Measurements from ENCODE around the gene BAIAP3.

BAIAP3 gene

DNA sequence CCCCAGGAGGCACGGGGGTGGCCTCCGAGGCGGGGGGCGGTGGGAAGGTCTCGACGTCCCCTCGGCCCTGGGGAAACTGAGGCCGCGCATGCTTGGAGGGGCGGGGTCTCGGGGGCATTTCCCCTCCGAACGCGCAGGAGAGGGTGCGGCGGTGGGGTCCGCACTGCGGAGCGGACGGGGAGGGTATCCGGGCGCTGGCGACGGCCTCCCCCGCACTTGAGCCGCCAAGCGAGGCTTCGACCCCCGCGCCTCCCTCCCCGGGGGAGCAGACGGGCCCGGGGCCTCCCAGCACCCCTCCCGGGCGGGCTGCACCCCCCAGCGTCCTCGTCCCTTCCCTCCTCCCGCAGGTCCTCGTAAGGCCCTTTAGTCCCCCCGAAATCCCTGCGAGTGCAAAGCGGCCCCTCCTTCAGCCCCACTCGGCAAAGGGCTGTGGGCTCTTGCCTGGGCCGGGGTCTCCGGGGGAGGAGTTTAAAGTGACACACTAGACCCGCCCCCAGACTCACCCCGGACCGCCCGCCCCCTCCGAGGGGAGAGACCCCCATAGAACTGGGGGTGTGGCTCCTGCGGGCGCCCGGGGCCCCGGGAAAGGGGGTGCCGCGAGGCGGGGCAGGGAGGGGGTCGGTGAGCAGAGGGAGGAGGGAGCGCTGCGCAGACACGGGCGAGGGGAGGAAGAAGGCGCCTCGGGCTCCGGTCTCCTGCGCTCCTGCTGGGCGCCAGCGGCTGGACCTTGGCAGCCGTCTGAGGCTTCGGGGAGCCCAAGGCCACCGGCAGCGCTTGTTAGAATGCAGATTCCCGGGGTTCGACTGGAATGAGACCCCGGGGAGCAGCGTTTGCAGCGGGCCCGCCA lies 632 bp downstream of the BAIAP3 start:
- DNase-seq: no peak

DNA sequence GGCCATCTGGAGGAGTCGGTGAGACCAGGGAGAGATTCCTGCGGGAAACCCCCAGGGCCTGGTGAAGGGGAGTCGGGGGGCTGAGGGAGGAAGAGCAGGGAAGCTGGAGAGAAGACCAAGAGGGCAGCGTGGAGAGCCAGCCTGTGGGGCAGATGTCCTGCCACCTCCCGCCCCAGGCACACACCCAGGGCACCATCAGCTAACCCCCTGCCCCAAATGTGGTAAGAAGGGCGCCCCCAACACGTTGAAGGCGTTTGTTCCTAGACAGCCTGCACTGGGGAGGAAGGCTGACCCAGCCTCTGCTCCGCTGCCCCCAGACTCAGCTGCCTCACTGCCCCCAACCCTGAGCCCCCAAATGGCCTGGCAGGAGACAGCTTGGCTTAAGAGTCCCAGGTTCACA lies 1.3 kb downstream of the BAIAP3 start:
- no peak for DNase-seq

DNA sequence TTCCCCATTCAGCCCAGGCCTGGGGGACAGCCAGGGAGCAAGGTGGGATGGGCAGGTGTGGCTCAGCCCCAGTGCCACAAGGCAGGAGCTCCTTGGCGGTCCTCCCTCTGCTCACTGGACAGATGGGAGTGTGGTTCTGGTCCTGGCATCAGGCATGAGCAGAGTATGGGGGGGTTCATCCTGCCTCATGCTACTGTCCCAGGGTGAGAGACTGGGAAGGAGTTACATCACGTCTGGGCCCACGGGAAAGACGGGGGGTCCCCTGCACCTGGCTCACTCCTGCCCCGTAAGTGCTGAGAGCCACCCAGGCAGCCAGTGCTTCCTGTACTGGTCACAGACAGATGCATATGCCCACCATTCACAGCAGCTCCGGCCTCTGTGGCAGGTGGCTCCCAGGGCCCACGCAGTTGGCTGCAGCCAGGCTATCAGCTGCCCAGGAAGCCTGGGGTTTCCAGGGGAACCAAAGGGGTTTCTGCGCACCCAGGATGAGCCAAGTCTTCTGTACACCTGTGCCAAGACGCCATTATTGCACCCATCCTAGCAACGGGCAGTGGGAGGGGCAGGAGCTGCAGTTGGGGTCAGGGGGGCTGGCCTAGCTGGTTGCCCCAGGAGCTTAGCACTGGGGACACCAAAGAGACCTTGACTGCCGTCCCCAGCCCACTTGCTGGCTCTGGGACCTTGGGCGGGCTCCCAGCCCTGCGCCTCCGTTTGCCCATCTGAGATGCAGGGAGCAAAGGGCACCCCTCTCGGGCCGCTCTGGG lies 1.9 kb downstream of the BAIAP3 start:
- DNase-seq: no peak

- no peak for DNase-seq
Observed at GRCh38 chr16:1335996-1336395, 2.6 kb downstream of the BAIAP3 start.

DNA sequence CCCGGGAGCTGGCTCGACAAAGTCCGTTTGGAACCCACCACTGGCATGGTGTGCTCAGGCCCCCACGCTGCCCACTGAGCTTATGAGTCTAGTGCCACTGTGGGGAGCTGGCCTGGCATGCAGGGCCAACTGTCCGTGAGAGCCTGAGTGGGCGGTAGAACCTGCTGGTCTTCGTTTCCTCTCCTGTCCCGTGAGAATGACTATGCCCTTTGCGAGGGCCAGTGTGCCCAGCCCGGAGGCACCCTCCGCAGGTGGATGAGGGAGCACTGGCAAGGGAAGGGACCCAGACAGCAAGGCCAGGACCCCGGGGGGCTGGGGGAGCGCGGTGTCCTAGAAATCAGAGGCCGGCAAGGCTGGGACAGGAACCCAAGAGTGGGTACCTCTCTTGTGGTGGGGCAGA lies 3.2 kb downstream of the BAIAP3 start:
- DNase-seq: no peak

GRCh38 chr16:1337486-1337885 lies 4.0 kb downstream of the BAIAP3 start:
- no peak for DNase-seq

DNA sequence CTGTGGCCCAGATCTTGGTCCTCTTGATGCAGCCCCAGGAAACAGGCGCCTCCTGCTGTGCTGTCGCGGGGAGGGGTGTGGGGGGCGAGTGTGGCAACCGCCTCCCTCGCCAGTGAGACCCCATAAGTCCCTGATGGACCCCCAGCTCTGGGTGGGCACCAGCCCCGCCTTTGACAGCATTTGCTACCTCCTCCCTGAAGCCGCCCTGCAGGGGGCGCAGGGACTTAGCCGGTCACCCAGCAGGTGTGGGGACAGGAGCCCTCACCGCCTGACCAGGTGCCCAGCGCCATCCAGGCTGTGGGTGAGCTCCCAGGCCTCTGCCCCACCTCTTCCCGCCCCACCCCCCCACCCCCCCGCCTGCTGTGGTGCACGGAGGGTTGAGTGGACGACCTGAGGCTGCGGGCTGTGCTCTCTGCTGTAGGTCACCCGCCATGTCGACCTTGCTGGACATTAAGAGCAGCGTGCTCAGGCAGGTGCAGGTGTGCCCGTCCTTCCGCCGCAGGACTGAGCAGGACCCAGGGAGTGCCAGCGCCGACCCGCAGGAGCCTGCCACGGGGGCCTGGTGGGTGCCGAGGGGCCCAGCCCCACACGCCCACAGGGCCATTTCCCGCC lies 4.8 kb downstream of the BAIAP3 start:
- no peak for DNase-seq

DNA sequence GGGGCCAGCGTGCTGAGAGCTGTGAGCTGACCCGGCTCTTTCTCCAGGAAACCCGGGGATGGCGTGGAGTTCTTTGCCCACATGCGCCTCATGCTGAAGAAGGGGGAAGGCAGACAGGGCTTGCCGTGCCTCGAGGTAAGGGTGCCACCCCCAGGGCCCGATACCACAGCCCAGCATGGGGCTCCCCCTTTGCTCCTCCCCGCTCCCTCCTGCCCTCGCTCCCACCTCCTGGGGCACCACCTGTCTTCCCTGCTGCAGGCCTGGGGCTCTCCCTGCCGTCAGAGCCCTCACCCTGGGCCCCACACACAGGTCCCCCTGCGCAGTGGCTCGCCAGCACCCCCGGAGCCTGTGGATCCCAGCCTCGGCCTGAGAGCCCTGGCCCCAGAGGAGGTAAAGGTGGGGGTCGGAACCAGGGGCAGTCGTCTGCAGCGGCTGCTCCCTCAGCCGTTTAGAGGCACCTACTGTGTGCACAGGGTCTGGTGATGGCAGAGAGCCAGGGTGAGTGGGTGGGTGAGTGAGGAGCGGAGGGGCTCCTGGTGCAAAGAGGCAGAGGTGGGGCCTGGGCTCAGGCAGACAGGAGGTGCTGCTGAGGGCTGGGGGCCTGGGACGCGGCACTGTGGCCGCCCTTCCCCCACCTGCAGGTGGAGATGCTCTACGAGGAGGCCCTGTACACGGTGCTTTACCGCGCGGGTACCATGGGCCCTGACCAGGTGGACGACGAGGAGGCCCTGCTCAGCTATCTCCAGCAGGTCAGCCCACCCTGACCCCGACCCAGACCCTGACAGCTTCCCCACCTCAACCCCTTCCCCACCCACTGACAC lies 5.6 kb downstream of the BAIAP3 start:
- no peak for DNase-seq

- DNase-seq: no peak
Observed at GRCh38 chr16:1340730-1341494, 7.5 kb downstream of the BAIAP3 start.

GRCh38 chr16:1341495-1342420 lies 8.3 kb downstream of the BAIAP3 start:
- DNase-seq: no peak

DNA sequence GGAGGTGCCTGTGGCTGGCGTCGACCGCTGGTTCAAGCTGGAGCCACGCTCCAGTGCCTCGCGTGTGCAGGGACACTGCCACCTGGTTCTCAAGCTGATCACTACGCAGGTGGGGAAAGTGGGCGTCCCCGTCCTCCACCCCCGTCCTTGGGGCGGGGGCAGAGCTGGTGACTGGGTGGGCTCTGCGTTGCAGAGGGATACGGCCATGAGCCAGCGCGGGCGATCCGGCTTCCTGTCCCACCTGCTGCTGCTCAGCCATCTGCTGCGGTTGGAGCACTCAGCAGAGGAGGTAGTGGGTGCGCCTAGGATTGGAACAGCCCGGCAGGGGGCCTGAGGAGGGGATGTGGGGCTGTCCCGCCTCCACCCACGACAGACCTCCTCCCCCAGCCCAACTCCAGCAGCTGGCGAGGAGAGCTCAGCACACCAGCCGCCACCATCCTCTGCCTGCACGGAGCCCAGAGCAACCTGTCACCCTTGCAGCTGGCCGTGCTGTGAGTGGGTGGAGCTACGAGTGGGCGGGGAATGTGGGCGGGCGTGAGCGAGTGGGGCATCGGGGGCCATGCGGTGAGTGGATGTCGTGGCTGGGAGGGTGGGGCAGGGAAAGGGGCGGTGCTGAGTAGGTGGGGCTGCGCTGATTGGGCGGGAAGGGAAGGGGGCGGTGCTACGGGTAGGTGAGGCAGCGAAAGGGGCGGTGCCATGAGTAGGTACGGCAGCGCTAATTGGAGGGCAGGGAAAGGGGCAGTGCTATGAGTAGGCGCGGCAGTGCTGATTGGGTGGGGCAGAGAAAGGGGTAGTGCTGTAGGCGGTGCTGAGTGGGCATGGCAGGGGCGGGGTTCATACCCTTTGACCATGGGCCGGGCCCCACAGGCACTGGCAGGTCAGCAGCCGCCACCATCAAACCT lies 9.3 kb downstream of the BAIAP3 start:
- DNase-seq: peak; percentile 96

DNA sequence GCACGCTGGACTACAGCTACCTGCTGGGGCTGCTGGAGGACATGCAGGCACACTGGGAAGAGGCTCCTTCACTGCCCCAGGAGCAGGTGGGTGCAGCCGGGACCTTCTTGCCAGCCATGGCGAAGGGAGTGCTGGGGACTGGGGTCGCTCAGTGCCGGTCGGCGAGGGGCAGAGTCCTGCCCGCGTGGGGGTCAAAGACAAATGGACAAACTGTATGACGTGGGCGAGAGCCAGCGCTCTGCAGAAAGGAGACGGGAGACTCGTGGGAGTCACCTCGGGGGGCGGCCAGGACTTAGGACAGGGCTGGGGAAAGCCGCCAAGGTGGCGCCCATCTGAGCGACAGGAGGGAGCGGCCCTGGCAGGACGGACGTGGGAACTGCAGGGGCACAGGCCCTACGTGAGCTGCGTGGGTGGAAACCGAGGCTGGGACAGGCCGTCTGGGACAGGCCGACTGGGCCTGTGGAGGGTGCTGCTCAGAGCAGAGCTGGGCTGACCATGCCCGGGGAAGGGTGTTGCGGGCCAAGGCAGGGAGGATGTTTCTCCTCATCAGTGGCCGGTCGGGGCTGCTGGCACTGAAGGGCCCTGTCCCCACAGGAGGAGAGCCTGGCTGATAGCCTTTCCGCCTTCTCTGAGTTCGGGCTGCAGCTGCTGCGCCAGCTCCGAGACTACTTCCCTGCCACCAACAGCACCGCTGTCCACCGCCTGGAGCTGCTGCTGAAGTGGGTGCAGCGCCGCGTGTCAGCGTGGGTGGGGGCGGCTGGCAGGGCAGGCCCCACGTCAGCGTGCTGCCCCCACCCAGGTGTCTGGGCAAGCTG lies 10.2 kb downstream of the BAIAP3 start:
- DNase-seq: no peak

DNA sequence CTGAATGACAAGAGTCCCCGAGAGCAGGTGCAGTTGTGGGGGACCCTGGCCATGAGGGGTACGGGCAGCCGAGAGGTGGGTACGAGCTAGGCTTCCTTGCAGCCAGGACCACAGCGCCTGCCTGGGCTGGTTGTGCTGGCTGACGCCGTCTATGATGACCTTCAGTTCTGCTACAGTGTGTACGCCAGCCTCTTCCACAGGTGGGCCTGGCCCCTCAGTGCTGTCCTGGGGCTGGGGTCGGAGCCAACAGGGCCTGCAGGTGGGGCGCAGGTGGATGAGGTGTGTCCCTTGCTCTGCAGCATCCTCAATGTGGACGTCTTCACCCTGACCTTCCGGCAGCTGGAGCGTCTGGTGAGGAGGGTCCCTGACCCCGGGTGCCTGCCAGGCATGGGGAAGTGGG lies 11.1 kb downstream of the BAIAP3 start:
- DNase-seq: no peak

- no peak for DNase-seq
Observed at GRCh38 chr16:1345087-1345486, 11.6 kb downstream of the BAIAP3 start.

DNA sequence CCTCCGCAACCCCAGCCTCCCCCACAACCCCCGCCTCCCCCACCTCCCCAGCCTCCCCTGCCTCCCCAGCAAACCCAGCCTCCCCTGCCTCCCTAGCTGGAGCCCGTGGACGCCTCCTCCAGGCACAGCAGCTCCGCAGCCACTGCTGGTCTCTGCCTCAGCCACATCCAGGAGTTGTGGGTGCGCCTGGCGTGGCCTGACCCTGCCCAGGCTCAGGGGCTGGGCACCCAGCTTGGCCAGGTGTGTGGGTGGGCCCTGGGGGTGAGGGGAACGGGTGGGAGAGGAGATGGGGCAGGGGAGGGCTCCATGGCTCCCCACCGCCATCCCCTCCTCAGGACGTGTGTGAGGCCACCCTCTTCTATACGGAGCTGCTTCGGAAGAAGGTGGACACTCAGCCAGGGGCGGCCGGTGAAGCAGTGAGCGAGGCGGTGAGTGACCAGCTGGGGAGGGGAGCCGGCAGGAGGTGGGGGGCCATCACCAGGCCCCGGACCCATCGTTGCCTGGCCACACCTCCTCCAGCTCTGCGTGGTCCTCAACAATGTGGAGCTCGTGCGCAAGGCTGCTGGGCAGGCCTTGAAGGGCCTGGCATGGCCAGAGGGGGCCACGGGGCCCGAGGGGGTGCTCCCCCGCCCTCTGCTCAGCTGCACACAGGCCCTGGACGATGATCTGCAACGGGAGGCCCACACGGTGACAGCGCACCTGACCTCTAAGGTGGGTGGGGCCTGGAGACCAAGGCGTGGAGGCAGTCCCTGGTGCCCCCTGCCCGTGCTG lies 12.4 kb downstream of the BAIAP3 start:
- no peak for DNase-seq

DNA sequence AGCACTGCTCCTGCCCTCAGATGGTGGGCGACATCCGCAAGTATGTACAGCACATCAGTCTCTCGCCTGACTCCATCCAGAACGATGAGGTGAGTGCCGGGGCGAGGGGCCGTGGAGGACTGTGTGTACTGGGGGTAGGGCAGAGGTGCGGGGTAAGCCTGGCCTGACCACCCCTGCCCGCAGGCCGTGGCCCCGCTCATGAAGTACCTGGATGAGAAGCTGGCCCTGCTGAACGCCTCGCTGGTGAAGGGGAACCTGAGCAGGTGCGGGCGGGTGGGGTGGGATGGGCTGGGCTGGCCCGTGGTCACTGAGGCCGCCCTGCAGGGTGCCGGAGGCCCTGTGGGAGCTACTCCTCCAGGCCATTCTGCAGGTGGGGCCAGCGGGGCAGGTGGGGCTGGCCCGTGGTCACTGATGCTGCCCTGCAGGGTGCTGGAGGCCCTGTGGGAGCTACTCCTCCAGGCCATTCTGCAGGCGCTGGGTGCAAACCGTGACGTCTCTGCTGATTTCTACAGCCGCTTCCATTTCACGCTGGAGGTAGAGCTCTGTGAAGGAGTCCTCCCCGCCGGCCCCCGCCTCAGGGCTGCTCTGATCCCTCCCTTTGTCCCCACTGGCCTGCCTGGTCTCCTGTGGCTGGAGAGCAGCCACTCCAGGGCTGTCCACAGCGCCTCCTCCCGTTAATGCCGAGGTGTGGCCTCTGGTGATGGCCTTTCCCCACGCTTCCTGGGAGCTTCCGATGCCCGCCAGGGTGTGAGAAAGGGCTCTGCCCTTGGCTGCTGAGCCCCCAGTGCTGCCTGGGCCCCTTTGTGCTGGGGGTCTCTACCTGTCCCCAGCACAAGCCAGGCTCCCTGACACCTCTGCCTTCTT lies 13.2 kb downstream of the BAIAP3 start:
- DNase-seq: no peak

- no peak for DNase-seq
Observed at GRCh38 chr16:1347286-1347855, 13.9 kb downstream of the BAIAP3 start.
